Stimulated activated CD8-positive, alpha-beta memory T cell treated with anti-CD3 and anti-CD28 coated beads, Interleukin-7, amount 100 ng/mL, for 24 hours (primary cell): ENCODE data around the gene GALK1.
"Not testable (repeated sequence)": the region's sequence is repeated elsewhere in the genome, so short reads cannot be mapped to it uniquely, and the experiment has no call there.

Experiments
- DNase-seq: peaks from one replicate; pipeline ENCODE4 v3.0.0-alpha.2; 2020; ENCODE audit warnings: low read depth

Gene GALK1

GRCh38 chr17:75763613-75764416 lies 1.2 kb downstream of the GALK1 start:
- no peak for DNase-seq

GRCh38 chr17:75763269-75763607 lies 1.8 kb downstream of the GALK1 start:
- DNase-seq: no peak

GRCh38 chr17:75762513-75763268 lies 2.3 kb downstream of the GALK1 start:
- DNase-seq: no peak

- not testable (repeated sequence) for DNase-seq
These were observed 4.9 kb downstream of the GALK1 start for GRCh38 chr17:75759978-75760640.

GRCh38 chr17:75759457-75759856 lies 5.5 kb downstream of the GALK1 start:
- no peak for DNase-seq

GRCh38 chr17:75758131-75758905 lies 6.7 kb downstream of the GALK1 start:
- no peak for DNase-seq

GRCh38 chr17:75757086-75757681 lies 7.8 kb downstream of the GALK1 start:
- DNase-seq: no peak

GRCh38 chr17:75756451-75757085 lies 8.4 kb downstream of the GALK1 start:
- no peak for DNase-seq

GRCh38 chr17:75755990-75756389 lies 9.0 kb downstream of the GALK1 start:
- DNase-seq: no peak

- DNase-seq: no peak
These were observed 9.6 kb downstream of the GALK1 start for GRCh38 chr17:75755205-75755901.

GRCh38 chr17:75754378-75755204 lies 10.4 kb downstream of the GALK1 start:
- DNase-seq: no peak

GRCh38 chr17:75753514-75754377 lies 11.2 kb downstream of the GALK1 start:
- DNase-seq: peak; percentile 40

- DNase-seq: no peak
These were observed 12.0 kb downstream of the GALK1 start for GRCh38 chr17:75752802-75753513.

GRCh38 chr17:75752405-75752709 lies 12.6 kb downstream of the GALK1 start:
- no peak for DNase-seq

- no peak for DNase-seq
These were observed 13.2 kb downstream of the GALK1 start for GRCh38 chr17:75751676-75752404.

GRCh38 chr17:75750661-75751423 lies 14.2 kb downstream of the GALK1 start:
- DNase-seq: no peak
